GM18517 (cell line): Measurements from ENCODE around the gene GPRIN3.
"Not testable (repeated sequence)": the region's sequence is repeated elsewhere in the genome, so short reads cannot be mapped to it uniquely, and the experiment has no call there.

Experiments used
- ATAC-seq: cut with Tn5 transposase; IDR thresholded peaks from one replicate; pipeline ENCODE4 v1.9.1; 2021; ENCODE audit warnings: mild to moderate bottlenecking, moderate library complexity; ENCODE audit not compliant: unreplicated experiment

GPRIN3 gene

DNA sequence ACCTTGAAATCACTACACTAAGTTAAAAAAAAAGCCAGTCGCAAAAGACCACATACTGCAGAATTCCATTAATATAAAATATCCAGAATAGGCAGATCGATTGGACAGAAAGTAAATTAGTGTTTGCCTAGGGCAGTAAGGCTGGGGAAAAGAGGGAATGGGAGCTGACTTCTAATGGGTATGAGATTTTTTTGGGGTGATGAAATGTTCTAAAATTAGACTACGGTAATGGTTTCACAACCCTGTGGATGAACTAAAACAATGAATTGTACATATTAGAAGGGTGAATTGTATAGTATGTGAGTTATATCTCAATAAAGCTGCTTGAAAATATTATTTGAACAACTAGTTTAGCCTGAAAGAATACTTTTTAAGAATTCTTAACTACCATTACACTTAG, 6.7 kb upstream of the GPRIN3 start:
- no peak for ATAC-seq

- no peak for ATAC-seq
Observed at GRCh38 chr4:89312066-89312465, 4.5 kb upstream of the GPRIN3 start.

- ATAC-seq = no peak
Observed at GRCh38 chr4:89311433-89311832, 3.8 kb upstream of the GPRIN3 start.

DNA sequence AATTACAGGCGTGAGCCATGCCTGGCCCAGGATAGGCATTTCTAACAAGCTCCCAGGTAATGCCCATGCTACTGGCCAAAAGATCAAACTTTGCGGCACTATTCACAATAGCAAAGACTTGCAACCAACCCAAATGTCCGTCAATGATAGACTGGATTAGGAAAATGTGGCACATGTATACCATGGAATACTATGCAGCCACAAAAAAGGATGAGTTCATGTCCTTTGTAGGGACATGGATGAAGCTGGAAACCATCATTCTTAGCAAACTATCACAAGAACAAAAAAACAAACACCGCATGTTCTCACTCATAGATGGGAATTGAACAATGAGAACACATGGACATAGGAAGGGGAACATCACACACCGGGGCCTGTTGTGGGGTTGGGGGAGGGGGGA, 1.6 kb upstream of the GPRIN3 start:
- ATAC-seq = not testable (repeated sequence)

DNA sequence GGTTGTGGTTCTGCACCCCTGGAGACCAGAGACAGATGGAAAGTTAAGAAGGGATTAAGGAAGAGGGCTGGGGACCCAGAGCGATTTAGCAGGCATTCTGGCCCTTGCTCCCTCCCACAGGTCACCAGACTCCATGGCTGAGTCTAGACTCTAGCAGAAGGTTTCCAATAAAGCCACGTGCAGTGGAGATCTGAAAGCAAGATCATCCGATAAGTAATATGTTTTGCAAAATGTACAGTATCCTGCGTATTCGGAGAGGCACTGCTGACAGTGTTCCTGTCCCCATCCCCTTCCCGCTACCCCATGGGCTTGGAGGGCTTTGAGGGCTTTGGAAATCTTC, 531 bp upstream of the GPRIN3 start:
- no peak for ATAC-seq

DNA sequence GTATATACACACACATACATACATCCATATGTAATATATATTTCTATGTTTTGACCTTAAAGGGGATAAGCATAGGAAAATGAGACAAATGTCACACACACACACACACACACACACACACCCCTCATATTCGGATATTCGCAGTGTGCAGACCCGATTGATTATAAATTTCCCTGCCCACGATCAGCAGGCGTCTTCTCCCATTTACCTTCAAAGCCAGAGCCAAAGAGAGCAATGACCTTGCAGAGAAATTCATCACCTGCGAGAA, 488 bp downstream of the GPRIN3 start:
- no peak for ATAC-seq

DNA sequence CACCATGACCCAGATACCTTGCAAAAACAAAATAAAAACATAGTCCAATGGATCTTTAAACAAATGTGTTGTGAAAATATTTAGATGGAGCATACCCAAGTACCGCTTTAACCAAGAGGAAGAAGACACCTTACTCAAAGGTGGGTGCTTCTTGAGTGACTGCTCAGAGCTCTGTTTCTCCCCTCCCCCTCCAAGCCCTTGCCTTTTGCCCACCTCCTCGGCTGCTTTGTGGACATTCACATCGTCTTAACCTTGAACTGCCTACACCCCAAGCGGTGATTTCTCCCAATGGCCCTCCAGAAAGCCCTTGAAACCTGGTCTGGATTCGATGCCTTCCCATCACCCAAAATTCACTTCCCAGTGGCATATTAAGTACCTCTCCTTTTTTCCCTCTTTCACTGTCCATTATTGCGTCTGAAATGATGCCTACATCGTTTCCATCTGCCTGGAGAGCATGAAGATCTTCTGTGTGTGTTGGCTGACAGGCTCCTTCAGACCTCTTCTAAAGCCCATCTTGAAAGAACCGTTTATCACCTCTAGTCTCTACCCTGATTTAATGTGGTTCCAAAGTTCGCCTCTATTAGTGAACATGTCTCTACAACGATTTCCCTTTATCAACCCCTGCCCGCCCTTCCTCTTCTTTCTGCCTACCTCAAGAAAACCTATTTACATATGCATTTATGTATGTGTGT, 968 bp downstream of the GPRIN3 start:
- no peak for ATAC-seq

DNA sequence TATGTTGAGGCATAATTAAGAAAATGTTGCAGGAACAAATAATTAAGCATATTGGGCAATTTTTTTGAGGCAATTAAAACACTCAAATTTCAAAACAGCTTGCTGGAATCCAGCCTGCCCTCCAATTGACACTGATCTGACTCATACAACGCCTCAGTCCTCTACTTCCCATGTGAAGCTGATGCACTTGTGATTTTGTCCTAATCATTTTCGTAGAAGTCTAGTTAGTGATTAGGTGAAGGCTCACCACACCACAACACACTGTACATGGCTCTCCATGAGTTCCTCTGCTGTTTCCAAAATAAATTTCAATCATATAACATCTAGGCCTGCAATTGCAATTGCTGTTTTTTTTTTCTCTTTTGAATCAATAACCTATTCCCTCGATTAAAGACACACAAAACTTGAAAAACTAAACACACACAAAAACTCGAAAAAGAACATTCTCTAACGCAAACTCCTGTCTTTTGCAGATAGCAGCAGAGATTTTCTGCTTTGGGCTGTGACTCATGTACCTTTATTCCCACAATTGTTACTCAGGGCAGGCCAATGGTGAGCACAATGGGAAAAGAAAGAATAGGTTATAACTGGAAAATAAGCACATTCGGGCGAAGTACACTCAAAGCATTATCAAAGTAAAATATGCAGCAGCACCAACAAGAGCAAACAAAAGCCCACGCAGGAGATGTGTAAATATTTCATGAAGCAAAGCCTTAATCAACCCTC, 1.7 kb downstream of the GPRIN3 start:
- ATAC-seq = no peak

DNA sequence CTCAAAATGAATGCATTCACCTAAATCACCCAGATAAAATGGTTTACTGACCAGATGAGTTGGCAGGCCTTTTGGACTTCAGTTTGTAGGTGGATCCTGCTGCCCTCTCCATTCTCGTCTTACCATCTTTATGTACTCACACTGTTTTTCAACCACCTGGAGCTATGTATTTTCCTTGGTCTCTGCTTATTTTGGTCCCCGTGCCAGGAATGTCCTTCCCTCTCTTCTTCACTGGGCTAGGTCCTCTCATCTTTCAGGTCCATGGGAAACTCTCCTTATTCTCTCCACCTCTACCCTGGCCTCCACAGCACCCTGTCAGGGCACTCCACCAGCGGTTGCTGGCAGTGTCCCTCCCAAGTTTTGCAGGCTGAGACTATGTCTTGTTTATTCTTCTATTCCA, 2.6 kb downstream of the GPRIN3 start:
- ATAC-seq = no peak

DNA sequence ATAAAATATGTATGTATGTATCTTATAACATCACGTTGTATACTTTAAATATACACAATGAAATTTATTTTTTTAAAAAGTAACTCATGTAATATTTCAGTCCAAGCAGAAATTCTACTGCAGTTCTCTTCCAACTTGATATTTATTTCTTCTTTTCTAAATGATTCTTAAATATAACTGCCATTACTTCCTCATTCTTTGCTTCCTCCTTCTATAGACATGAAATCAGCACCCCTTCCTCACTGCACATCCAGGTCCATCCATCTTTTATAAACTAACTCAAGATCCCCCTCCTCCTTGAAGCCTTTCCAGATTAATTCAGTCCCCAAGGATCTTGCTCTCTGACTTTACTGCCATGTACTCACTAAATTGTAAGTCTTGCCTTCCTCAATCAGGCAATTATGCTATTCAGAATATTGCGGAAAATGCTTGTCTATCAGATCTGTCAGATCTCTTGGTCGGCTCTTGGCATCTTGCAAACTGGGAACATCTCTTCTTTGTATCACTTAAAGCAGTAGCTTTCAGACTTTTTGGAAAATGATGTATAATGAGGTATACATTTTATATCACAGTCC, 3.7 kb downstream of the GPRIN3 start:
- no peak for ATAC-seq

GRCh38 chr4:89303177-89303576, 4.4 kb downstream of the GPRIN3 start:
- no peak for ATAC-seq

- no peak for ATAC-seq
Observed at GRCh38 chr4:89301902-89302301, 5.7 kb downstream of the GPRIN3 start.

DNA sequence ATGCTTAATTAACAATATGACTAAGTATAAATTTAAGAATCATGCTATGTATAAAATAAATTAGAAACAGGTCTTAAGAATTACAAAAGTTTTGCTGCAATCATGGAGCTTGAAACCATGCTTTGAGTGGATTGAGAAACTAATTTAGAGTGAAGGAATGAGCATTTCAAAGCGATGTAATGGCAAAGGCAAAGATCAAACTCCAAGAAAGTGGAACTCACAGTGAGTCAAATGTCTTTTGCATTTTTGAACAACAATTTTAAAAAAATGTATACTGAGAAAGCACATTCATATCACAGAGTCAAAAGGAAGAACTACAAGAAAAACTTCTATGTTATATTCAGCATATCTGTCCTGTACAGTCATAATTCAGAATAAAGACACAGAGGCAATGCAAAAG, 6.6 kb downstream of the GPRIN3 start:
- no peak for ATAC-seq

GRCh38 chr4:89300499-89300898, 7.1 kb downstream of the GPRIN3 start:
- ATAC-seq = no peak

DNA sequence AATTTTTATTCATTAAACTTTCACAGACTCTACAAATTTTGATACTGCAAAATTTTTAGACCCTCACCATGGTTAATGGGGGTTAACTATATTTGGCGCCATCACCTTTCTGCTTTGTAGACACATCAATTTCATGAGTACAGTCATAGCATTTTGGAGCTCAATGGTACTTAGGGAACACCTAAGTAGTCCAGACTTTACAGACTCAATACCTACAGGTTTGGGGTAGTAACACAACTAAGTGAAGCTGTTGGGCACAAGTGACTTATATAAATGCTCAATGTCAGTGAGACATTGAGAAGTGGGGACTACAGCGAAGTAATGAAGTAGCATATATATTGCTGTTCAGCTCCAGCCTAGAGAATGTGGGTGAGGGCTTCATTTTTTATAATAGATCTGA, 7.5 kb downstream of the GPRIN3 start:
- no peak for ATAC-seq

- ATAC-seq = peak; percentile 41
Observed at GRCh38 chr4:89299153-89299791, 8.3 kb downstream of the GPRIN3 start.

DNA sequence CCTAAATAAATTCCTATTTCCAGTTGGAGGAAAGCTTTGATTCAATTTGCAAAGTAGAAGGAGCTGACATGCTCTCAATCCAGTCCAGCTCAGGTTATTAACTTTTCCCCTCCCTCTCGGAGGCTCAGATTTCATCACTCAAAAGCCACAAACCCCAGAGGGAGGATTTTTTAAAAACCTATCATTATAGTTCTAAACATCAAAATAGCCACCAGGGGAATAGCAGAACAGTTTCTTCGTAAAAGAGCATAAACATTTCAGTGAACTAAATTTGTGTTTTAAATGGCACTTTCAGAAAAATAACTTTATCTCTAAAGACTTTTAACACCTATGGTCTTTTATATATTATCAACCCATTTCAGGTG, 8.8 kb downstream of the GPRIN3 start:
- no peak for ATAC-seq

DNA sequence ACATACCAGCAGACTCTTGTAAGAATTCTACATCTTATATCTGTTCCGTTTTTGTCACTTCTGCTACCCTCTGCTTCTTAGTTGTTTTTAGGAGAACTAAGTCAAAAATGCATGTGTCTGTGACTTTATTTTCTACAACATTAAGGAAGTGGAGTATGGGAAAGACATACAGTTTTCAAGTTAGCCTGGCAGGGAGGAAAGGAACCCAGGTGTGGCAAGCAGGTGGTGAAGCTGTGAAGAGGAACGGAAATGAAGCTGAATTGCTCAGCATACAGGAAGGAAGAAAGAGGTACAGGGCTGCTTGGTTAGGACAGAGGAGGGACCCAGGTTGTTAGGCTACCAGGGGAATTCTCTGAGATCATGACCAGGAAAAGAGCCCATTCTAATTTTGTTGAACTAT, 9.4 kb downstream of the GPRIN3 start:
- ATAC-seq = peak; percentile 49

- no peak for ATAC-seq
Observed at GRCh38 chr4:89296896-89297295, 10.7 kb downstream of the GPRIN3 start.

DNA sequence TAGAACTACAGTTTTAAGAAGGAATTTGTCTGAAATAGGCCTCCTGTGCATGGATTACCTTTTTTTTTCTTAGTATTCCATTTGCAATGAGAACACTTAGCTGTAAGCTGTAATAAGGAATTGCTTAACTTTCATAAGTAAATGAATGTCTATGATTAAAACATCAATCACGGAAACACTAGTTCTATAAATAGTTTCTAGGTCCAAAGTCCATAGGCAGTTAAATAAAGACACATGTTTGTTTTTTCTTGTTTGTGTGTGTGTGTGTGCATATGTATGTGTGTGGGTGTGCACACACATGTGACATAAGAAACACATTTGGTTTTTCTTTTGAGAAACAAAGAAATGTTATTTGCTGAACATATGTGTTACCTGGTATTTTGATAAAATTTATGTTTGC, 11.2 kb downstream of the GPRIN3 start:
- ATAC-seq = no peak

- no peak for ATAC-seq
Observed at GRCh38 chr4:89295415-89295927, 12.1 kb downstream of the GPRIN3 start.
